ENCODE results near the gene SYT9.

DNA sequence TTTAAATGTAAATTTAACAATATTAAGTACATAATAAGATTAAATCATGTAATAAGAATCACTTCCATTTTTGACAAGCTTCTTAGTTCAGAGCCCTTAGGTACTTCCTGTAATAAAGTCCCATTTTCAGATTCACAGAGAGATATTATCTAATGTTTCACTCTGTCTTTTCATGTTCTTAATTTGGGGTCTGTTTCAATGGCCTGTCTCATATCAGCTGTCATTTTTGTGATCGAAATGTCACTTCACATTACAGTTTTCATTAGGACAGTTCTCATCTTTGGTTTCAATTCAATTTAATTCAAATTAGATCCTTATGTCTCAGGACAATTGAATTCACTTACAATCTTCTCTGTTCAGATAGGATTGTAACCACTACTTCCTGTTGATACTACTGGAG lies 211.0 kb downstream of the SYT9 start:
- TF ChIP-seq, protein P1, sequence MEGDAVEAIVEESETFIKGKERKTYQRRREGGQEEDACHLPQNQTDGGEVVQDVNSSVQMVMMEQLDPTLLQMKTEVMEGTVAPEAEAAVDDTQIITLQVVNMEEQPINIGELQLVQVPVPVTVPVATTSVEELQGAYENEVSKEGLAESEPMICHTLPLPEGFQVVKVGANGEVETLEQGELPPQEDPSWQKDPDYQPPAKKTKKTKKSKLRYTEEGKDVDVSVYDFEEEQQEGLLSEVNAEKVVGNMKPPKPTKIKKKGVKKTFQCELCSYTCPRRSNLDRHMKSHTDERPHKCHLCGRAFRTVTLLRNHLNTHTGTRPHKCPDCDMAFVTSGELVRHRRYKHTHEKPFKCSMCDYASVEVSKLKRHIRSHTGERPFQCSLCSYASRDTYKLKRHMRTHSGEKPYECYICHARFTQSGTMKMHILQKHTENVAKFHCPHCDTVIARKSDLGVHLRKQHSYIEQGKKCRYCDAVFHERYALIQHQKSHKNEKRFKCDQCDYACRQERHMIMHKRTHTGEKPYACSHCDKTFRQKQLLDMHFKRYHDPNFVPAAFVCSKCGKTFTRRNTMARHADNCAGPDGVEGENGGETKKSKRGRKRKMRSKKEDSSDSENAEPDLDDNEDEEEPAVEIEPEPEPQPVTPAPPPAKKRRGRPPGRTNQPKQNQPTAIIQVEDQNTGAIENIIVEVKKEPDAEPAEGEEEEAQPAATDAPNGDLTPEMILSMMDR (IDR thresholded peaks at IDR 0.05), result no peak
- TF ChIP-seq POLR2A (IDR thresholded peaks at IDR 0.05), result no peak
